GM18517 (cell line): ENCODE data around the gene KIF21A.
"Not testable (repeated sequence)": the region's sequence is repeated elsewhere in the genome, so short reads cannot be mapped to it uniquely, and the experiment has no call there.

Experiments used
- ATAC-seq: cut with Tn5 transposase; IDR thresholded peaks from one replicate; pipeline ENCODE4 v1.9.1; 2021; ENCODE audit warnings: mild to moderate bottlenecking, moderate library complexity; ENCODE audit not compliant: unreplicated experiment

The KIF21A gene

GRCh38 chr12:39351153-39351552, 91.8 kb downstream of the KIF21A start:
- ATAC-seq = no peak

GRCh38 chr12:39348941-39349626, 93.8 kb downstream of the KIF21A start:
- no peak for ATAC-seq

- ATAC-seq = no peak
Observed at GRCh38 chr12:39348523-39348922, 94.4 kb downstream of the KIF21A start.

- ATAC-seq = no peak
Observed at GRCh38 chr12:39344926-39345325, 98.0 kb downstream of the KIF21A start.

GRCh38 chr12:39343665-39344064, 99.3 kb downstream of the KIF21A start:
- ATAC-seq = no peak

GRCh38 chr12:39341761-39342160, 101.2 kb downstream of the KIF21A start:
- no peak for ATAC-seq

GRCh38 chr12:39341179-39341578, 101.7 kb downstream of the KIF21A start:
- no peak for ATAC-seq

- no peak for ATAC-seq
Observed at GRCh38 chr12:39332661-39333175, 110.2 kb downstream of the KIF21A start.

GRCh38 chr12:39331539-39332261, 111.2 kb downstream of the KIF21A start:
- no peak for ATAC-seq

GRCh38 chr12:39329876-39330275, 113.0 kb downstream of the KIF21A start:
- no peak for ATAC-seq

GRCh38 chr12:39329018-39329417, 113.9 kb downstream of the KIF21A start:
- ATAC-seq = no peak

GRCh38 chr12:39327965-39328364, 115.0 kb downstream of the KIF21A start:
- ATAC-seq = no peak

- no peak for ATAC-seq
Observed at GRCh38 chr12:39327510-39327909, 115.4 kb downstream of the KIF21A start.

GRCh38 chr12:39319180-39319579, 123.7 kb downstream of the KIF21A start:
- no peak for ATAC-seq

- ATAC-seq = no peak
Observed at GRCh38 chr12:39314547-39314946, 128.4 kb downstream of the KIF21A start.

GRCh38 chr12:39309516-39309915, 133.4 kb downstream of the KIF21A start:
- ATAC-seq = no peak

GRCh38 chr12:39301422-39301821, 141.5 kb downstream of the KIF21A start:
- ATAC-seq = no peak

GRCh38 chr12:39300799-39301198, 142.1 kb downstream of the KIF21A start:
- ATAC-seq = no peak

- no peak for ATAC-seq
Observed at GRCh38 chr12:39297891-39298290, 145.0 kb downstream of the KIF21A start.

- ATAC-seq = no peak
Observed at GRCh38 chr12:39296496-39296895, 146.4 kb downstream of the KIF21A start.

- ATAC-seq = not testable (repeated sequence)
Observed at GRCh38 chr12:39295593-39295992, 147.3 kb downstream of the KIF21A start.

GRCh38 chr12:39294715-39295114, 148.2 kb downstream of the KIF21A start:
- no peak for ATAC-seq
